Endodermal cell (in vitro differentiated cells): Measurements from ENCODE around the gene BRPF3. TPM values are rescaled to one million over a fixed set of nuclear protein-coding genes. Genes with fewer than 3 reads are reported as not detected.

Experiments used
- DNase-seq: peaks from one replicate; pipeline ENCODE4 v3.0.0-alpha.2; 2017
- H3K27ac ChIP-seq: 2 replicates; pipeline ENCODE4 v1.5.1; 2013; ENCODE audit warnings: mild to moderate bottlenecking, low read depth, low read length, moderate library complexity
- H3K27me3 ChIP-seq: 2 replicates; pipeline ENCODE4 v1.6.1; 2013; ENCODE audit warnings: mild to moderate bottlenecking, low read length, moderate library complexity; ENCODE audit not compliant: insufficient read depth, control insufficient read depth, poor library complexity, severe bottlenecking
- H3K36me3 ChIP-seq: 2 replicates; pipeline ENCODE4 v1.7.0; 2013; ENCODE audit warnings: mild to moderate bottlenecking, low read length, moderate library complexity; ENCODE audit not compliant: control insufficient read depth, insufficient read depth
- H3K4me1 ChIP-seq: one replicate; pipeline ENCODE4 v1.7.0; 2013; ENCODE audit warnings: low read length; ENCODE audit not compliant: control insufficient read depth, insufficient read depth
- H3K4me3 ChIP-seq: 2 replicates; pipeline ENCODE4 v1.5.1; 2013; ENCODE audit warnings: mild to moderate bottlenecking, low read length, moderate library complexity
- H3K9ac ChIP-seq: 2 replicates; pipeline ENCODE4 v1.6.1; 2013; ENCODE audit warnings: mild to moderate bottlenecking, low read length, moderate library complexity; ENCODE audit not compliant: poor library complexity, severe bottlenecking; ENCODE audit errors: extremely low read depth
- H3K9me3 ChIP-seq: 2 replicates; pipeline ENCODE4 v1.6.1; 2013; ENCODE audit warnings: mild to moderate bottlenecking, low read length, moderate library complexity; ENCODE audit not compliant: control insufficient read depth
- H3K27ac Mint-ChIP-seq: 2 replicates; pipeline ENCODE4 v1.8.0; 2020; ENCODE audit warnings: mixed read lengths
- H3K27me3 Mint-ChIP-seq: 2 replicates; pipeline ENCODE4 v1.8.0; 2021; ENCODE audit warnings: mild to moderate bottlenecking, mixed read lengths; ENCODE audit not compliant: insufficient read depth
- H3K36me3 Mint-ChIP-seq: 2 replicates; pipeline ENCODE4 v1.8.0; 2020; ENCODE audit warnings: low read depth, mixed read lengths
- H3K4me1 Mint-ChIP-seq: 2 replicates; pipeline ENCODE4 v1.8.0; 2020; ENCODE audit warnings: mixed read lengths
- H3K4me3 Mint-ChIP-seq: 2 replicates; pipeline ENCODE4 v1.8.0; 2020; ENCODE audit warnings: mild to moderate bottlenecking, moderate library complexity, mixed read lengths
- H3K9me3 Mint-ChIP-seq: 2 replicates; pipeline ENCODE4 v1.8.0; 2020; ENCODE audit warnings: mild to moderate bottlenecking, mixed read lengths
- WGBS, 2 experiments: methylation state at CpG; one replicate each; pipeline versions ENCODE4 v1.1.5 to v1.1.7; 2013; ENCODE audit warnings: missing lambda C conversion rate in 2 of 2, mixed read lengths in 1 of 2; ENCODE audit not compliant: insufficient coverage in 1 of 2, insufficient read length in 1 of 2; 5-methylcytosine and 5-hydroxymethylcytosine counted together
- total RNA-seq, 2 donors: library from RNA; stranded (reverse); fragmentation: NEBNext Ultra II Directional in 1 of 2; extraction: Animal tissue kit (Norgen Biotek cat#: 25700) in 1 of 2; gene quantifications; 2 replicates in 1 of 2; 3 replicates in 1 of 2; pipeline ENCODE4 v1.2.1, GENCODE V29; 2021
- TF ChIP-seq, protein P1 (sequence below): fragments of 200-600 bp; sonication (generic); conservative IDR thresholded peaks from 2 replicates; pipeline ENCODE4 v1.5.0; 2021; ENCODE audit warnings: antibody characterized with exemption, mild to moderate bottlenecking

BRPF3 gene
- total RNA-seq, 2 donors from 2014 or later: 30.4 to 46.8 TPM

DNA sequence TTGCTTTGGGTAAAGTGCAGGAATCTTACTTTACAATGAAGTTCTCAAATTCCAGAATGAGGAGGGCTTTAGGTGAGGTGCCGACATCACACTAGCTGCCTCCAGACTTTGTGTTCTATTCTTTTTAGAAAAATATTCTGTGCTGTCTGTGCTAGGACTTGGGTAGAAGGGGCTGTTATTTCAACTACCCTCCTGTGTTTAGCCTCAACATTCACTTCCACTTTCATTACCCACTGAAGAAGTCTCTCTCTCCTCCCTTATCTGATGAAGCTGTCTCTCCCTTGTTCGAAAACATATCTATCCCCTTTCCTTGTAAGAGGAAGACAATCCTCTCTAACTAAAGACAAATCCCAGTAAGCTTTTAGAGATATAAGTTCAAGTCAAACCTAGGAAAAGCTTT is 25.0 kb upstream of the BRPF3 start:
- Histone ChIP-seq H3K27ac (no peak overlapping the region), H3K36me3 (no peaks in the 10 kb centered on the region), H3K27me3 (no peaks in the 10 kb centered on the region), H3K9ac (no peak overlapping the region), H3K4me3 (no peak overlapping the region), H3K9me3 (peaks cover 6% of the 10 kb centered on the region), H3K4me1 (no peaks in the 10 kb centered on the region)
- whole genome bisulfite sequencing, 2 experiments: 92% methylated on average over 2 of the region's 2 CpGs; no CpG with 5 or more reads in 1 of the 2 experiments
- DNase-seq: no peak
- no peaks in the 10 kb centered on the region for H3K36me3 Mint-ChIP-seq
- no peak overlapping the region for H3K27ac Mint-ChIP-seq
- no peak overlapping the region for H3K4me3 Mint-ChIP-seq
- H3K4me1 Mint-ChIP-seq: no peaks in the 10 kb centered on the region
- TF ChIP-seq, protein P1, sequence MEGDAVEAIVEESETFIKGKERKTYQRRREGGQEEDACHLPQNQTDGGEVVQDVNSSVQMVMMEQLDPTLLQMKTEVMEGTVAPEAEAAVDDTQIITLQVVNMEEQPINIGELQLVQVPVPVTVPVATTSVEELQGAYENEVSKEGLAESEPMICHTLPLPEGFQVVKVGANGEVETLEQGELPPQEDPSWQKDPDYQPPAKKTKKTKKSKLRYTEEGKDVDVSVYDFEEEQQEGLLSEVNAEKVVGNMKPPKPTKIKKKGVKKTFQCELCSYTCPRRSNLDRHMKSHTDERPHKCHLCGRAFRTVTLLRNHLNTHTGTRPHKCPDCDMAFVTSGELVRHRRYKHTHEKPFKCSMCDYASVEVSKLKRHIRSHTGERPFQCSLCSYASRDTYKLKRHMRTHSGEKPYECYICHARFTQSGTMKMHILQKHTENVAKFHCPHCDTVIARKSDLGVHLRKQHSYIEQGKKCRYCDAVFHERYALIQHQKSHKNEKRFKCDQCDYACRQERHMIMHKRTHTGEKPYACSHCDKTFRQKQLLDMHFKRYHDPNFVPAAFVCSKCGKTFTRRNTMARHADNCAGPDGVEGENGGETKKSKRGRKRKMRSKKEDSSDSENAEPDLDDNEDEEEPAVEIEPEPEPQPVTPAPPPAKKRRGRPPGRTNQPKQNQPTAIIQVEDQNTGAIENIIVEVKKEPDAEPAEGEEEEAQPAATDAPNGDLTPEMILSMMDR: no peak
- no peaks in the 10 kb centered on the region for H3K27me3 Mint-ChIP-seq
- no peaks in the 10 kb centered on the region for H3K9me3 Mint-ChIP-seq

DNA sequence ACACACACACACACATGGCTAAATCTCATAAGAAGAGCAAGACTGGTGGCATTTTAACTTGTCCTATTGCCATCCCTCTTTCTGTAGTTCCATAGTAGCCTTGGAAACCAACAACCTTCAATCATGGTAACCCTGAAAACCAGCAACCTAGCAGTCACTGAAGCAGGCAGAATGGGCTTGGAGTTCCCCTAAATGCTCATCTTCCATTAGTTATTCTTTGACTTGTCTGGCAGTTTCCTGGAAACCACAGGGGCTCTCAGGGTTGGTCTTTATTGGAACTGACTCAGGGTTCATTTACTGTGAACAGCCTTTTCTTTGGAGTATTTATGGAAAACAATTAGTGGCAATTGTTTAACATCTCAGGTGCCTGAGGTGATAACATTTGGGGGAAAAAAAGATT is 19.4 kb upstream of the BRPF3 start:
- Histone ChIP-seq H3K36me3 (no peaks in the 10 kb centered on the region), H3K9me3 (peaks cover 40% of the 10 kb centered on the region), H3K4me3 (no peak overlapping the region), H3K27ac (no peak overlapping the region), H3K9ac (no peak overlapping the region), H3K27me3 (no peaks in the 10 kb centered on the region), H3K4me1 (no peaks in the 10 kb centered on the region)
- peaks cover 22% of the 10 kb centered on the region for H3K9me3 Mint-ChIP-seq
- TF ChIP-seq, protein P1: no peak
- H3K36me3 Mint-ChIP-seq: peaks cover 7% of the 10 kb centered on the region
- no peaks in the 10 kb centered on the region for H3K27me3 Mint-ChIP-seq
- no peak for DNase-seq
- H3K4me1 Mint-ChIP-seq: no peaks in the 10 kb centered on the region
- H3K27ac Mint-ChIP-seq: no peak overlapping the region
- H3K4me3 Mint-ChIP-seq: no peak overlapping the region

DNA sequence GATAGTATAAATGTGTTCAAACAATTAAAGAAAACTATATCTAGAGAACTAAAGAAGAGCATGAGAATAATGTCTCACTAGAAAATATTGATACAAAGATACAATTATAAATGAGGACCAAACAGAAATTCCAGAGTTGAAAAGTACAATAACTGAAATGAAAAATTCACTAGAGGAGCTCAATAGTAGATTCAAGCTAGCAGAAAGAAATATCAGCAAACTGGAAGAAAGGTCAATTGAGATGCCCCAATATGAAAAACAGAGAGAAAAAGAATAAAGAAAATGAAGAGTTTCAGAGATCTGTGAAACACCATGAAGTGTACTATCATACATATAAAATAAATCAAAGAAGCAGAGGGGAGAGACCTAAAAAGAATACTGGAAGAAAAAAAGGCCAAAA is 18.0 kb upstream of the BRPF3 start:
- H3K36me3 ChIP-seq: no peaks in the 10 kb centered on the region
- no peak overlapping the region for H3K9ac ChIP-seq
- Mint-ChIP-seq H3K27me3 (no peaks in the 10 kb centered on the region), H3K9me3 (peaks cover 22% of the 10 kb centered on the region), H3K4me1 (no peaks in the 10 kb centered on the region), H3K27ac (no peak overlapping the region), H3K4me3 (no peak overlapping the region), H3K36me3 (peaks cover 7% of the 10 kb centered on the region)
- TF ChIP-seq, protein P1: no peak
- no peaks in the 10 kb centered on the region for H3K27me3 ChIP-seq
- H3K4me3 ChIP-seq: no peak overlapping the region
- no peak for DNase-seq
- H3K27ac ChIP-seq: no peak overlapping the region
- H3K9me3 ChIP-seq: peaks cover 40% of the 10 kb centered on the region
- no peaks in the 10 kb centered on the region for H3K4me1 ChIP-seq
